GM19099 (cell line): ENCODE data around the gene QRICH2.

Source experiments
- POLR2A ChIP-seq: IDR thresholded peaks from 3 replicates; pipeline ENCODE4 v1.6.1; 2011; ENCODE audit warnings: low read depth; ENCODE audit not compliant: insufficient read length; ENCODE audit errors: extremely low read depth

QRICH2 gene

GRCh38 chr17:76234354-76234679 is 73.8 kb downstream of the QRICH2 start:
- TF ChIP-seq POLR2A, result no peak

- TF ChIP-seq POLR2A, result no peak
Observed at GRCh38 chr17:76233588-76234353, 74.3 kb downstream of the QRICH2 start.

GRCh38 chr17:76232342-76232741 is 75.7 kb downstream of the QRICH2 start:
- no peak for TF ChIP-seq POLR2A
